ENCODE results near the gene FSD2.

DNA sequence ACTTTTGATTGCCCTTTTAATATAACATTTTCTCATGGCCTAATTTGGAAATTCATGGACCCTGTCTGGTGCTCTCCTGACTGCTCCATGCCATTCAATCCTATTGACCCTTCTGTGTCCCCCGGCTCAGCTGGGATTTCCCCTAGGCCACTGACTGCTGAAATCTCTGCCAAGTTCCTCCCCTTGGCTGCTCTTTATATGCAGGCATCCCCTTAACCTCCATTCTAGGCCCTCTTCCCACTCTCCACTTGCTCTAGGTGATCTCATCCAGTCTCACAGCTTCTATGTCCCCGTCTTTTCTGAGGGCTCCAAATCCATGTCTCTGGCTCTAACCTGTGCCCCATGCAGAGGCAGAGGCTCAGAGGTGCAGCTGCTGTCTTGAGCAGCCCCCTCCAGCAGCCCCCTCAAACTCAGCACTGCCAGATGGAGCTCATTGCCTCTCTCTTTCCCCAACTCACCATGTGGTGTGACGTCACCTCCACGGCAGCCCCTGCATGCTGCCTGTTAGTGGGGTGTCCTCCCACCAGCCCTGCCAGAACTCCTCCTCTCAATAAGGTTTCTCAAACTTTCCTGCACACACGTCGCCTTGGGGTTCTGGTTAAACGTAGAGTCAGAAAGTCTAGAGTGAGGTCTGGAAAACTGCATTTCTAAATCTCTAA lies 6.6 kb downstream of the FSD2 start:
- TF ChIP-seq, protein P1, sequence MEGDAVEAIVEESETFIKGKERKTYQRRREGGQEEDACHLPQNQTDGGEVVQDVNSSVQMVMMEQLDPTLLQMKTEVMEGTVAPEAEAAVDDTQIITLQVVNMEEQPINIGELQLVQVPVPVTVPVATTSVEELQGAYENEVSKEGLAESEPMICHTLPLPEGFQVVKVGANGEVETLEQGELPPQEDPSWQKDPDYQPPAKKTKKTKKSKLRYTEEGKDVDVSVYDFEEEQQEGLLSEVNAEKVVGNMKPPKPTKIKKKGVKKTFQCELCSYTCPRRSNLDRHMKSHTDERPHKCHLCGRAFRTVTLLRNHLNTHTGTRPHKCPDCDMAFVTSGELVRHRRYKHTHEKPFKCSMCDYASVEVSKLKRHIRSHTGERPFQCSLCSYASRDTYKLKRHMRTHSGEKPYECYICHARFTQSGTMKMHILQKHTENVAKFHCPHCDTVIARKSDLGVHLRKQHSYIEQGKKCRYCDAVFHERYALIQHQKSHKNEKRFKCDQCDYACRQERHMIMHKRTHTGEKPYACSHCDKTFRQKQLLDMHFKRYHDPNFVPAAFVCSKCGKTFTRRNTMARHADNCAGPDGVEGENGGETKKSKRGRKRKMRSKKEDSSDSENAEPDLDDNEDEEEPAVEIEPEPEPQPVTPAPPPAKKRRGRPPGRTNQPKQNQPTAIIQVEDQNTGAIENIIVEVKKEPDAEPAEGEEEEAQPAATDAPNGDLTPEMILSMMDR (IDR thresholded peaks at IDR 0.05; ENCODE audit: low read length), result no peak
- TF ChIP-seq EZH2 (IDR thresholded peaks at IDR 0.05; ENCODE audit: borderline replicate concordance, low read length), result no peak
